Brain microvascular endothelial cell (primary cell): ENCODE data around the gene FGF2.
A peak's percentile ranks its signal among the peaks of the same experiment; 100 is the strongest.

Experiments used
- DNase-seq: peaks from one replicate; pipeline ENCODE4 v3.0.0-alpha.2; 2020
- H3K27ac ChIP-seq: fragments of 250-450 bp; sonication (Bioruptor Pico); 2 replicates; pipeline ENCODE4 v1.5.1; 2020; ENCODE audit warnings: mild to moderate bottlenecking, moderate library complexity
- H3K27me3 ChIP-seq: fragments of 250-450 bp; sonication (Bioruptor Pico); replicated peaks from 2 replicates; pipeline ENCODE4 v1.5.1; 2020; ENCODE audit warnings: mild to moderate bottlenecking
- H3K36me3 ChIP-seq: fragments of 250-450 bp; sonication (Bioruptor Pico); replicated peaks from 2 replicates; pipeline ENCODE4 v1.5.1; 2020; ENCODE audit warnings: mild to moderate bottlenecking
- H3K4me3 ChIP-seq: 2 replicates; pipeline ENCODE4 v1.5.1; 2011; ENCODE audit warnings: low read depth, mild to moderate bottlenecking, control low read depth, low read length, moderate library complexity
- in situ Hi-C: cut with HindIII; loops from 2 replicates; pipeline ENCODE4 v1.10.0; 2017; ENCODE audit warnings: low sequenced_read_pairs, low pct_ligation_motif_present
- TF ChIP-seq, protein P1 (sequence below): IDR thresholded peaks from 2 replicates; pipeline ENCODE4 v1.5.1; 2011; ENCODE audit warnings: low read depth, mild to moderate bottlenecking, moderate library complexity, low read length, control low read depth, inconsistent platforms; ENCODE audit errors: missing control alignments

FGF2 gene

DNA sequence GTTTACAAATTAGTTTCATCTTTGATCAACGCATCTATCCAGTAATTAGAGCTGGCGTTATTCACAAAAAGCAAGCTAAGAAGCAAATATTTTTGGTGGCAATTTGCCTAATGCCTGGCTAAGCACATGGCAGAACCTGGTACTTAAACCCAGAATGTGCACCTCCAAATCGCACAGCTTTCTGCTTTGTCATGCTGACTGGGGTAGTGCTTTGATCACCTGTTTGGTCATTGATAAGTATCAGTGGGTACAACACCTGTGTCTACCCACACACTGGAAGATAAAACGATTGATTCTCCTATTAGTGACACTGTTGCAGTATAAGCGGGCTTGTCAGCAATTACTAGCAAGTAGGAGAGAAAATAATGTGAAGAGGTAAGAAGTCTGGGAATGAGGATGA, 93.8 kb downstream of the FGF2 start:
- Histone ChIP-seq H3K36me3 (no peaks in the 10 kb centered on the region), H3K27me3 (no peaks in the 10 kb centered on the region), H3K27ac (no peak overlapping the region), H3K4me3 (no peak overlapping the region)
- in situ Hi-C loops, result loop anchor here (25.0 kb wide), 2 partner anchors 158 to 333 kb away; no protein-coding TSS in a partner anchor
- no peak for DNase-seq
- TF ChIP-seq, protein P1, sequence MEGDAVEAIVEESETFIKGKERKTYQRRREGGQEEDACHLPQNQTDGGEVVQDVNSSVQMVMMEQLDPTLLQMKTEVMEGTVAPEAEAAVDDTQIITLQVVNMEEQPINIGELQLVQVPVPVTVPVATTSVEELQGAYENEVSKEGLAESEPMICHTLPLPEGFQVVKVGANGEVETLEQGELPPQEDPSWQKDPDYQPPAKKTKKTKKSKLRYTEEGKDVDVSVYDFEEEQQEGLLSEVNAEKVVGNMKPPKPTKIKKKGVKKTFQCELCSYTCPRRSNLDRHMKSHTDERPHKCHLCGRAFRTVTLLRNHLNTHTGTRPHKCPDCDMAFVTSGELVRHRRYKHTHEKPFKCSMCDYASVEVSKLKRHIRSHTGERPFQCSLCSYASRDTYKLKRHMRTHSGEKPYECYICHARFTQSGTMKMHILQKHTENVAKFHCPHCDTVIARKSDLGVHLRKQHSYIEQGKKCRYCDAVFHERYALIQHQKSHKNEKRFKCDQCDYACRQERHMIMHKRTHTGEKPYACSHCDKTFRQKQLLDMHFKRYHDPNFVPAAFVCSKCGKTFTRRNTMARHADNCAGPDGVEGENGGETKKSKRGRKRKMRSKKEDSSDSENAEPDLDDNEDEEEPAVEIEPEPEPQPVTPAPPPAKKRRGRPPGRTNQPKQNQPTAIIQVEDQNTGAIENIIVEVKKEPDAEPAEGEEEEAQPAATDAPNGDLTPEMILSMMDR, result no peak

DNA sequence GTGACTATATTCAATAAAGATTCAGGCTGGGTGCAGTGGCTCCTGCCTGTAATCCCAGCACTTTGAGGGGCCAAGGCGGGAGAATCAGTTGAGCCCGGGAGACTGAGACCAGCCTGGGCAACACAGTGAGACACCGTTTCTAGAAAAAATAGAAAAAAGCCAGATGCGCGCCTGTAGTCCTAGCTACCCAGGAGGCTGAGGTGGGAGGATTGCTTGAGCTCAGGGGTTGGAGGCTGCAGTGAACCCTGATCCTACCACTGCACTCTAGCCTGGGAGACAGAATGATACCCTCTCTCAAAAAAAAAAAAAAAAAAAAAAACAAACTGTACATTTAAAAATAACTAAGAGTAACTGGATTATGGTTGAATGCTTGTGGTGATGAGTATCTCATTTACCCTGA, 94.7 kb downstream of the FGF2 start:
- in situ Hi-C loops, result loop anchor here (25.0 kb wide), 2 partner anchors 159 to 334 kb away; no protein-coding TSS in a partner anchor
- H3K27me3 ChIP-seq, result no peaks in the 10 kb centered on the region

DNA sequence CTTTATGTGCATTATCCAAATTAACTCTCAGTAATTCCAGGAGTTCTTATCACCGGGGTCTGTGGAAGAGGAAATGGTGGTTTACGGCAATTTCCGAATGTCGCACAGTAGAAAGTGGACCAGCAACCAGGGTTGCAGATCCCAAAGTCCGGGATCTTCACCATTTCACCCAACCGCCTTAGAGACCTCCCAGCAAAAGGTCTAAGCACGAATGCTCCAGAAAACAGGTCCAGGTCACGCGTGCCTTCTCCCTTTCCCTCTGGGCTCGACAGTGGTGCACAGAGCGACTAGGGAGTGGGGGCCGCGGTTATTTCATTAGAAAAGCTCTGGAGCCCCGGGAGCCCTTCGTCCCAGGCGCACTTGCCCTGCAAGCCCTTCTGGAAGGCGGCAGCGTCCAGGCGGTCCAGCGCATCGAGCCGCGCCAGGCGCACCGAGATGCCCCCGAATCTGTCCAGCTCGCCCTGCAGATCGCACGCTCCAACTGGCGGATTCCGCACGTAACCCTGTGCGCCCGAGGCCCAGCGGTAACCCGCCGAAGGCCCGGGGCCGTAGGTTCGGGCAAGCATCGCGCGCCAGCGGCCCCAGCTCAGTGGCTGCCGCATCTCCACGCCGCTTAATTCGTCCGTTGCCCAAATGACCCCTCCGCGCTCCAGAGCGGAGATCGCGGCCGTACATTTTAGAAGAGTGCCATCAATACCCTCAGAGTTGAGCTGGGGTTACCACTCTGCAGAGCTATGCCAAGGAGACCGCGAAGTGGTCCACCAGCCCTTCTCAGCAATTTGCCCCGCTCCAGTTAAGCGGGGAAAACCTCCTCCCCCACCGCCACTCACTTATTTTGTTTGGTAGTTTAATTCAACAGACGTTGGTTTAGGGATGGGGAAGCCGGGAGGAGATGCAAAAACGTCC, 95.6 kb downstream of the FGF2 start, which contains the start of gene NUDT6:
TSS of gene NUDT6 (minus strand) at position 627 of the 906 bp plus-strand sequence. CDS start at position 602, 25 bp downstream.
- peak within 1 kb of the TSS; percentile 51 for H3K27ac ChIP-seq
- DNase-seq, result peak; percentile 45
- TF ChIP-seq, protein P1, result no peak
- no peaks in the 10 kb centered on the region for H3K36me3 ChIP-seq
- in situ Hi-C loops, result loop anchor here (25.0 kb wide), 2 partner anchors 160 to 335 kb away; no protein-coding TSS in a partner anchor
- peak within 1 kb of the TSS; percentile 85 for H3K4me3 ChIP-seq
- no peaks in the 10 kb centered on the region for H3K27me3 ChIP-seq

More for the DNA sequence above, 94.7 kb downstream of the FGF2 start:
- Histone ChIP-seq H3K4me3 (peak overlapping the region; percentile 85), H3K36me3 (no peaks in the 10 kb centered on the region), H3K27ac (peak overlapping the region; percentile 51)
- TF ChIP-seq, protein P1, result no peak
- no peak for DNase-seq

DNA sequence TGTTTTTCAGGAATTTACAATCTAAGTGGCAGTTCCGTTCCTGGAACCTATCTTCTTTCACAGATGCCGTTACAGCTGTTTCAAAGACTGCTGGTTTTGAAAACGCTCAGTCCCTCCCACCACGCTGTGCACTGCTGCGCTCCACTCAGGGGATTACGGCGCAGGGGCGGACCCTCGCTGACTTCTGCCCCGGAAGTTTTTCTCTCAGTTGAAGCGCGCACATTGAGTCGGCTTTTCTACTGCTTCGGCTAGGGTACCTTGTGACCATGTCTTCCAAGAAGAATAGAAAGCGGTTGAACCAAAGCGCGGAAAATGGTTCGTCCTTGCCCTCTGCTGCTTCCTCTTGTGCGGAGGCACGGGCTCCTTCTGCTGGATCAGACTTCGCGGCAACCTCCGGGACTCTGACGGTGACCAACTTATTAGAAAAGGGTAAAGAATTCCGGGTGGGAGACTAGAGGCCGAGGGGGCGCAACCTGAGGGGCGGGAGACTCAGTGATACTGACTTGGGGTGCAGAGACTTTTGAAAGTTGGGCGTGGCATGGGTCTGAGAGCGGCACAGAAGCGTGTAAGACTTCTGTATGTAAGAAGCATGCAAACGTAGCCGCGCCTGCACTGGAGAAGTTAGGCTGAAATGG, 96.4 kb downstream of the FGF2 start:
- TF ChIP-seq, protein P1, result peak; percentile 8
- peak overlapping the region; percentile 85 for H3K4me3 ChIP-seq
- peak; percentile 88 for DNase-seq
- no peaks in the 10 kb centered on the region for H3K36me3 ChIP-seq
- no peaks in the 10 kb centered on the region for H3K27me3 ChIP-seq
- peak overlapping the region; percentile 51 for H3K27ac ChIP-seq
- in situ Hi-C loops, result loop anchor here (25.0 kb wide), 2 partner anchors 161 to 336 kb away; no protein-coding TSS in a partner anchor

DNA sequence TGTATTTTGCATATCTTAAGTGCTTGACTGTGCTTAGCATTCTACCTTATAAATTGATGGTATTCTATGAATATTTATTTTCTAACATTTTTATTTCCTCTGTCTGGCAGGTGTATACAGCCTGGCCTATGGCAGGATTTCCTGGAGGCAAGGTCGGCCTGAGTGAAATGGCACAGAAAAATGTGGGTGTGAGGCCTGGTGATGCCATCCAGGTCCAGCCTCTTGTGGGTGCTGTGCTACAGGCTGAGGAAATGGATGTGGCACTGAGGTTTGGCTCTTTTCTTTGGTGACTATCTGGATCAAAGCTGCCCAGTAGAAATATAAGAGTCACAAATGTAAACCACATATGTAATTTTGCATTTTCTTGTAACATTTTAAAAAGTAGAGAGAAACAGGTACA, 102.3 kb downstream of the FGF2 start:
- no peak for DNase-seq
- H3K27me3 ChIP-seq, result no peaks in the 10 kb centered on the region
- no peaks in the 10 kb centered on the region for H3K36me3 ChIP-seq
- TF ChIP-seq, protein P1, result no peak
- no peak overlapping the region for H3K4me3 ChIP-seq
- H3K27ac ChIP-seq, result no peak overlapping the region
- in situ Hi-C loops, result no loop called here
